ENCODE measurements around the gene ACTRT2. TPM values are rescaled to one million over a fixed set of nuclear protein-coding genes. Genes with fewer than 3 reads are reported as not detected.

ACTRT2 gene
- total RNA-seq, 1 experiment from 2014 or later: not detected

- H3K4me3 Mint-ChIP-seq (ENCODE audit: low read depth, unreplicated experiment): no peak overlapping the region
- peaks cover 69% of the 10 kb centered on the region for H3K27me3 Mint-ChIP-seq (ENCODE audit: unreplicated experiment)
- H3K4me1 Mint-ChIP-seq (ENCODE audit: low read depth, unreplicated experiment): no peaks in the 10 kb centered on the region
- H3K27ac Mint-ChIP-seq (ENCODE audit: unreplicated experiment): no peak overlapping the region
- DNase-seq: no peak
- no peaks in the 10 kb centered on the region for H3K36me3 Mint-ChIP-seq (ENCODE audit: insufficient read depth, unreplicated experiment)
- no peak for TF ChIP-seq CTCF (IDR thresholded peaks at IDR 0.05; ENCODE audit: unreplicated experiment)
- no TSS peak for BruUV-seq (replicated peaks)
- intact Hi-C loops (cut with micrococcal nuclease; ENCODE audit: unreplicated experiment): no loop called here
- H3K9me3 Mint-ChIP-seq (ENCODE audit: low read depth, unreplicated experiment): peaks cover 3% of the 10 kb centered on the region
- CTCF ChIA-PET: no interaction called here
These were observed 35.4 kb downstream of the ACTRT2 start for GRCh38 chr1:3056641-3057040.

- H3K36me3 Mint-ChIP-seq (ENCODE audit: insufficient read depth, unreplicated experiment): no peaks in the 10 kb centered on the region
- peaks cover 54% of the 10 kb centered on the region for H3K27me3 Mint-ChIP-seq (ENCODE audit: unreplicated experiment)
- intact Hi-C loops (cut with micrococcal nuclease; ENCODE audit: unreplicated experiment): no loop called here
- no peaks in the 10 kb centered on the region for H3K4me1 Mint-ChIP-seq (ENCODE audit: low read depth, unreplicated experiment)
- TF ChIP-seq CTCF (IDR thresholded peaks at IDR 0.05; ENCODE audit: unreplicated experiment): no peak
- no peak overlapping the region for H3K4me3 Mint-ChIP-seq (ENCODE audit: low read depth, unreplicated experiment)
- no peak for DNase-seq
- BruUV-seq (replicated peaks): no TSS peak
- no peaks in the 10 kb centered on the region for H3K9me3 Mint-ChIP-seq (ENCODE audit: low read depth, unreplicated experiment)
- no peak overlapping the region for H3K27ac Mint-ChIP-seq (ENCODE audit: unreplicated experiment)
- CTCF ChIA-PET: no interaction called here
These were observed 37.2 kb downstream of the ACTRT2 start for GRCh38 chr1:3058263-3059030.

DNA sequence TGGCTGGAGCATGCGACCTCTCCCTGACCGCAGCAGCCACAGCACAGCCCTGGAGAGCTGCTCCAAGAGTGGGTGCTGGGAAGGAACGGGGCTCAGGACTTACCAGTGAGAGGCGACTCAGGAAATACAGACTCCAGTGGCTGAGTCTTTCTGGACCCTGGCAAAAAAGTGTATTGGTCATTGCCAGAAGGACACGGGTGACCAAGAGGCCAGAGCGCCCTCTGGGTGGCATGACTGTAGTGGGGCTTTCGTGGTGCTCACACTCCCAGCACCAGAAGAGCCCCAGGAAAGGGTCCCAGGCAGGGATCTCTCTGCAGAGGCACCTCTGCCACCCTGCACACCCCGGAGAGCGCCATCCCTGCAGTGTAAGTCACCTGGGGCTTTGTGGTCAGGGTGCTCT is 38.9 kb downstream of the ACTRT2 start:
- intact Hi-C loops (cut with micrococcal nuclease; ENCODE audit: unreplicated experiment): no loop called here
- no peak for TF ChIP-seq CTCF (IDR thresholded peaks at IDR 0.05; ENCODE audit: unreplicated experiment)
- Mint-ChIP-seq H3K9me3 (ENCODE audit: low read depth, unreplicated experiment) (no peaks in the 10 kb centered on the region), H3K27me3 (ENCODE audit: unreplicated experiment) (peaks cover 44% of the 10 kb centered on the region), H3K4me1 (ENCODE audit: low read depth, unreplicated experiment) (no peaks in the 10 kb centered on the region), H3K4me3 (ENCODE audit: low read depth, unreplicated experiment) (no peak overlapping the region), H3K27ac (ENCODE audit: unreplicated experiment) (no peak overlapping the region), H3K36me3 (ENCODE audit: insufficient read depth, unreplicated experiment) (no peaks in the 10 kb centered on the region)
- no peak for DNase-seq
- BruUV-seq (replicated peaks): no TSS peak
- CTCF ChIA-PET: no interaction called here

- no peak for TF ChIP-seq CTCF (IDR thresholded peaks at IDR 0.05; ENCODE audit: unreplicated experiment)
- no peak for DNase-seq
- Mint-ChIP-seq H3K9me3 (ENCODE audit: low read depth, unreplicated experiment) (no peaks in the 10 kb centered on the region), H3K36me3 (ENCODE audit: insufficient read depth, unreplicated experiment) (no peaks in the 10 kb centered on the region), H3K4me1 (ENCODE audit: low read depth, unreplicated experiment) (no peaks in the 10 kb centered on the region), H3K27ac (ENCODE audit: unreplicated experiment) (no peak overlapping the region), H3K27me3 (ENCODE audit: unreplicated experiment) (peaks cover 52% of the 10 kb centered on the region), H3K4me3 (ENCODE audit: low read depth, unreplicated experiment) (no peak overlapping the region)
- BruUV-seq (replicated peaks): no TSS peak
- CTCF ChIA-PET: no interaction called here
- intact Hi-C loops (cut with micrococcal nuclease; ENCODE audit: unreplicated experiment): no loop called here
These were observed 39.6 kb downstream of the ACTRT2 start for GRCh38 chr1:3060601-3061551.

Data from Calu3 (cell line).